ENCODE measurements around the gene NUMB. TPM values are rescaled to one million over a fixed set of nuclear protein-coding genes. Genes with fewer than 3 reads are reported as not detected.
"Not testable (repeated sequence)": the region's sequence is repeated elsewhere in the genome, so short reads cannot be mapped to it uniquely, and the experiment has no call there.

Gene NUMB
- total RNA-seq, 1 donor from 2014 or later: 119 TPM

DNA sequence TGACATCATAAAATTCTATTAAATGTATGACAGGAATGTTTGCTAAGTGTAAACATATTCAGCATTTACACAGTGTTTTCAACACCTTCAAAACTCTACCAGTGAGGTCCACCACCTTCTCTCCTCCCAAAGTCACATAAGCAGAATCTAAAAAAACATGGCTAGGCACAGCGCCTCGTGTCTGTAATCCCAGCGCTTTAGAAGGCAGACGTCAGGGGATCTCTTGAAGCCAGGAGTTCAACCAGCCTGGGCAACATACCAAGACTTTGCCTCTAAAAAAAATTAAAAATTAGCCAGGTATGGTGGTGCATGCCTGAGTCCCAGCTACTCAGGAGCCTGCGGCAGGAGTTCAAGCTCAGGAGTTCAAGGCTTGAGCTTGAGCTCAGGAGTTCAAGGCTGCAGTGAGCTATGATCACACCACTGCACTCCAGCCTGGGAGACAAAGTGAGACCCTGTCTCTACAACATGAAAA is 30.0 kb downstream of the NUMB start:
- ATAC-seq: no peak
- intact Hi-C loops (cut with DNase I): no loop called here

DNA sequence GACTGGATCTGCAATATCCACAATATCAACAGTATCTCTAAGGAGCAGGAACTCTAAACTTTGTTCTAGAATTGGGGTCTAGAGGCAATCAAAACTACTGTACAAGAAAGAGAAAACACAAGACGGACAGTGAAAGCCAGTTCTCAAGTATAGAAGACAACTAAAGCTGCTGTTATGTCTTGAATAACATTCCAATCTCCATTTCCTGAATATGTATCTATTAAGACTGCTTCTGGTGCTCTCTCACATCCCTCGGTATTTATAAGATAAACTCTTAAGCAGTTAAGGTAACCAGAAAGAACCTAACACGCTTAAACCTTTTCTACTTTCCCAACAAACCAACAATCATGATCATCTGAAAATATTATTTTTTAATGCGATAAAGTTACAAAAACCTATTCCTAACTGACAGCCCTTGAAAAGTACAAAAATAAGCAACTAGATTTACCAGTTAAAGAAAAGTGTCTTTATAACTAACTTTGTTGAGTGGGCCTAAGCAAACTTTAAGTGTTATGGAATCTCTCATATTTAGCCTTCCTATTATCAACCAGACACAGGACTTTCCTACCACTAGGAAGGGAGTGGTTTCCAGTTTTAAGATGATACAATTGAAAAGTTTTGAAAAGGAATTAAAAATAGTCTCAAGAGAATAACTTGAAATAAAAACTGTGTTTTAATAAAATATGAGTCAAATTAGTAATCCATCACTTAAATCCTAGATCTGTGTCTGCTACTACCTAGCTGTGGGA is 30.7 kb downstream of the NUMB start:
- no peak for ATAC-seq
- intact Hi-C loops (cut with DNase I): no loop called here
- DNase-seq (ENCODE audit: low spot score): no peak

More for the DNA sequence above, 30.0 kb downstream of the NUMB start:
- no peak for DNase-seq (ENCODE audit: low spot score)

DNA sequence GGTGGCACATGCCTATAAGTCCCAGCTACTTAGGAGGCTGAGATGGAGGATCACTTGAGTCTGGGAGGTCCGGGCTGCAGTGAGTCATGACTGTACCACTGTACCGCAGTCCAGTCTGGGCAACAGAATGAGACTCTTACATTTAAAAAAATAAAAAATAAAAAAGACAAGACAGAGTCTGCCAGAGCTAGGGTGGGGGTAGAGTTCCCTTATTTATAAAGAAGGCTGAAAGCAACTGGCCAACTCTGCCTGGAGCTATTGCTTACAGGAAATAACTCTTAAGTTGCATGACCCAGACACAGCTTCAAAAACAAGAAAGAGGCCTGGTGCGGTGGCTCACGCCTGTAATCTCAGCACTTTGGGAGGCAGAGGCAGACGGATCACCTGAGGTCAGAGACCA is 31.5 kb downstream of the NUMB start:
- intact Hi-C loops (cut with DNase I): no loop called here
- DNase-seq (ENCODE audit: low spot score): no peak
- ATAC-seq: no peak

DNA sequence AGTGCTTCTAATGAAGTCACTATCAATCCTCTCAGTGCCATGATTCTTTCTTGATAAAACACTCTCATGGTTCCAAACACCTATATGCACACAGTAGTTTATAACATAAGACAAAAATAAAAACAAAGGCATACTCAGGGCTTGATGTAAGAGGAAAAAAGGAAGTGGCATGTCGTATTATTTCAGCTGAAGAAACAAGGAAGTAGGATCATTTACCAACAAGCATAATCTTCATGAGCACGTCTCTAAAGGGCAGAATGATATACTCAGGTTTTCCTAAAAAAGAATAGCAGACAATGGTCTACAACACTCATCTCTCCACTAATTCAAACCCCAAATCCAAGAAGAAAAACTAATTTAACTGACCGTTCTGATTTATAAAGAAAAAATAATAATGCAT is 33.9 kb downstream of the NUMB start:
- intact Hi-C loops (cut with DNase I): no loop called here
- no peak for DNase-seq (ENCODE audit: low spot score)
- no peak for ATAC-seq

DNA sequence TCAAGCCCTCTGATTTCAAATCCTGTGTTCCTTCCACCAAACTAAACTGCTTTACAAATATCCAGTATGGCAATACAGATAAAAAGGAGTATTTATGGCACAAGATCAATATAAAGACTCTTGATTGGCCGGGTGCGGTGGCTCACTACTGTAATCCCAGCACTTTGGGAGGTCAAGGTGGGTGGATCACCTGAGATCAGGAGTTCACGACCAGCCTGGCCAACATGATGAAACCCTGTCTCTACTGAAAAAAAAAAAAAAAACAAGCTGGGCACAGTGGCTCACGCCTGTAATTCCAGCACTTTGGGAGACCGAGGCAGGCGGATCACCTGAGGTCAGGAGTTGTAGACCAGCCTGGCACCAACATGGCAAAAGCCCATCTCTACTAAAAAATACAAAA is 35.3 kb downstream of the NUMB start:
- ATAC-seq; DNase-seq (ENCODE audit: low spot score); intact Hi-C loops (cut with DNase I): not testable (repeated sequence)

DNA sequence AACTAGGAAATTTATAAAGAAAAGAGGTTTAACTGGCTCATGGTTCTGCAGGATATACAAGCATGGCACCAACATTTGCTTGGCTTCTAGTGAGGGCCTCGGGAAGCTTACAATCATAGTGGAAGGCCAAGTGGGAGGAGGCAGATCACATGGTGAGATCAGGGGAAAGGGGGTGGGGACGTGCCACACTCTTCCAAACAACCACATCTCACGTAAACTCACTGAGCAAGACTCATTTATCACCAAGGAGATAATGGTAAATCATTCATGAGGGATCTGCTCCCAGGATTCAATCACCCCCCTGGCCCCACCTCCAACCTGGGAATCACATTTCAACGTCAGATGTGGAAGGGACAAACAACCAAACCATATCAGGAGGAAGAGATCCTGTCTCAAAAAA is 35.8 kb downstream of the NUMB start:
- DNase-seq (ENCODE audit: low spot score) (no peak), ATAC-seq (no peak)
- intact Hi-C loops (cut with DNase I): no loop called here

DNA sequence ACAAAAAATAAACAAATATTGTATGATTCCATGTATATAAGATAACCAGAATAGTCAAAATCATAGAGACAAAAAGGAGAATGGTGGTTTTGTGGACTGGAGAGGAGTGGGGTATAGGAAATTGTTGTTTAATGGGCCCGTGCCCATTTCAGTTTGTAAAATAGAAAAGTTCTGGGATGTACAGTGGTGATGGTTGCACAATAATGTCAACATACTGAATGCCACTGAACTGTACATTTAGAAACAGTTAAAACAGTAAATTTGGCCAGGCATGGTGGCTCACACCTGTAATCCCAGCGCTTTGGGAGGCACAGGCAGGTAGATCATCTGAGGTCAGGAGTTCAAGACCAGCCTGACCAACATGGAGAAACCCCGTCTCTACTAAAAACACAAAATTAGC is 40.1 kb downstream of the NUMB start:
- intact Hi-C loops (cut with DNase I): no loop called here
- DNase-seq (ENCODE audit: low spot score): no peak
- no peak for ATAC-seq

DNA sequence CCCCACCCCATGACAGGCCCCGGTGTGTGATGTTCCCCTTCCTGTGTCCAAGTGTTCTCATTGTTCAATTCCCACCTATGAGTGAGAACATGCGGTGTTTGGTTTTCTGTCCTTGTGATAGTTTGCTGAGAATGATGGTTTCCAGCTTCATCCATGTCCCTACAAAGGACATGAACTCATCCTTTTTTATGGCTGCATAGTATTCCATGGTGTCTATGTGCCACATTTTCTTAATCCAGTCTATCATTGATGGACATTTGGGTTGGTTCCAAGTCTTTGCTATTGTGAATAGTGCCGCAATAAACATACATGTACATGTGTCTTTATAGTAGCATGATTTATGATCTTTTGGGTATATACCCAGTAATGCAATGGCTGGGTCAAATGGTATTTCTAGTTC is 52.1 kb downstream of the NUMB start:
- DNase-seq (ENCODE audit: low spot score); ATAC-seq; intact Hi-C loops (cut with DNase I): not testable (repeated sequence)

DNA sequence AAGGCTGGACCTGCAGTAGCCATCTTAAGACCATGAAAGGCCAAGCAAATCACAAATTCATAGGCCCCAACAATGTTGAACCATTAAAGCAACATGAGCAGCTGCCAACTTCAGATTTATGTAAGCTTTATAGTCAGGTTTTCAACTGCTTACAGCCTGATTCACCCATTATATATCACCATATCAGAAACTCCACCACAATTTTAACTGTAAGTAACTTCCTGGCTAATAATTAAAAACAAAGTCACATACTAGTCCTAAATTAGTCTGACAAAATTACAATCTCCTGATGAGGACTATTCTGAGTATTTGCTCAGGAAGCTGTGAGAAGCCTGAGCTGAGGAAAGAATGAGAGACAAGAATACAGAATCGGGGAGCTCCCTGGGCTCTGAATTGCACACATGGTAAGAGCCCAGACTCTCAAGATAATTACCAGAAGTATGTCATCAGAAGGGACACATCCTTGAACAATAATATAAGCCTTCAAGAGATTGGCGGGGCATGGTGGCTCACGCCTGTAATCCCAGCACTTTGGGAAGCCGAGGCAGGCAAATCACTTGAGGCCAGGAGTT is 55.1 kb downstream of the NUMB start:
- intact Hi-C loops (cut with DNase I): no loop called here
- DNase-seq (ENCODE audit: low spot score) (no peak), ATAC-seq (no peak)

DNA sequence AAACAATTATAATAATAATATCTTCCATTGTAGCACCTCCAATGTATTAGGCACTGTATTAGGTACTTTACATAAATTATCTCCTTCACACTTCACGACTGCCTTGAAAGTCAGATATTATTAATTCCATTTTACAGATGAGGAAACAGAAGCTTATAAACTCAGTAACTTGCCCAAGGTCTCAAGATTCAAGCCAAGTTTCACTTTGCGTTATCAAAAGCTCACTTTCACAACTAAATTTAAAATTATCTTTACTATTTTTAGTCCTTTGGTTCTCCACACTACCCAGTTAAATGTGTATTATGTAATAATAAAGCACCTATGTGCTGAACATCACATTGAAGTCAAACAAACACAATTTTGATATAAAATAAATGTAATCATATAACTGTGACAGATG is 55.8 kb downstream of the NUMB start:
- no peak for DNase-seq (ENCODE audit: low spot score)
- ATAC-seq: no peak
- intact Hi-C loops (cut with DNase I): no loop called here

DNA sequence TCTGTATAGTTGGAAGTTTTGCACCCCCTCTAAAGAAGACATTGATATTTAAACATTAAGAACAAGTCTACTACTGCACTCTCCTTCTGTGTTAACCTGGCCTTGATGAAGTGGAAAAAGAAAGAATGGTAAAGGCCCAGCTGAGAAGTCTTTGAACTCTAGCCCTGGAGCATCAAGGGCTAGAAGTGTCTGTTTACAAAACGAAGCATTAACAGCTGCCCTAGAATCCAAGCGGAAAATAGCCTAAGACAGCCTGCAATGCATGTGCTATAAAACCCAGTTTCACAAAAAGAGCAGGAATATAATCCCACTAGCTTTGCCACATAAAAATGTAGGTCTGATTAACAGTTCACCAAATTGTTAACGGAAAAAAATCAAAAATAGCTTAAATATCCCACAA is 60.5 kb downstream of the NUMB start:
- DNase-seq (ENCODE audit: low spot score) (no peak), ATAC-seq (no peak)
- intact Hi-C loops (cut with DNase I): no loop called here

DNA sequence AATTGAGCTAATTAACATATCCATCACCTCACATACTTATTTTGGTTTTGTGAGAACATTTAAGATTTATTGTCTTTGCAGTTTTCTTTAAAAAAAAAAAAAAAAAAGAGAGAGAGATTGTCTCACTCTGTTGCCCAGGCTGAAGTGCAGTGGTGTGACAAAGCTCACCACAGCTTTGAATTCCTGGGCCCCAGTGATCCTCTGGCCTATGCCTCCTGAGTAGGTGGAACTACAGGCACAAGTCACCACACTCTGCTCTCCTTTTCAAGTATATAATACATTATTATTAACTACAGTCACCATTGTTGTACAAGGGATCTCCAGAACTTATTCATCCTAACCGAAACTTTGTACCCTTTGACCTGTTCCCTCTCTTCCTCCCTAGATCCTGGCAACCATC is 64.0 kb downstream of the NUMB start:
- DNase-seq (ENCODE audit: low spot score): no peak
- no peak for ATAC-seq
- intact Hi-C loops (cut with DNase I): no loop called here

DNA sequence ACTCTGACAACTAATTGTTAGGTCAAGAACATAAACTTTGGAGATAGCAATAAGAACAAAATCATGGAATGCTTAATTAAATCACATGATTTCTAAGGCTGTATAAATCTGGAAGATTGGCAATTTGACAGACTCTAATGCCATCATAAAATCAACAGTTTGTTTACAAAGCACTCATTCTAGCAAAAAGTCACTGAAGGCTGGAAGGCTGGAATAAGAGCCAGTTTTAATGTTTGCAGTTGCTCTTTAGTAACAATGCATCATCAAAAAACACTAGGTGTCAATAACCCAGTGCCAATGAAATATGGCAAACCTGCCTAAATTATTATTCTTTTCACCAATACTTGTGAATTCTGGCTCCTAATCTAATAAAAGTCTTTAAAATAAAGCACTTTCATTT is 65.0 kb downstream of the NUMB start:
- intact Hi-C loops (cut with DNase I): no loop called here
- ATAC-seq (no peak), DNase-seq (ENCODE audit: low spot score) (no peak)

DNA sequence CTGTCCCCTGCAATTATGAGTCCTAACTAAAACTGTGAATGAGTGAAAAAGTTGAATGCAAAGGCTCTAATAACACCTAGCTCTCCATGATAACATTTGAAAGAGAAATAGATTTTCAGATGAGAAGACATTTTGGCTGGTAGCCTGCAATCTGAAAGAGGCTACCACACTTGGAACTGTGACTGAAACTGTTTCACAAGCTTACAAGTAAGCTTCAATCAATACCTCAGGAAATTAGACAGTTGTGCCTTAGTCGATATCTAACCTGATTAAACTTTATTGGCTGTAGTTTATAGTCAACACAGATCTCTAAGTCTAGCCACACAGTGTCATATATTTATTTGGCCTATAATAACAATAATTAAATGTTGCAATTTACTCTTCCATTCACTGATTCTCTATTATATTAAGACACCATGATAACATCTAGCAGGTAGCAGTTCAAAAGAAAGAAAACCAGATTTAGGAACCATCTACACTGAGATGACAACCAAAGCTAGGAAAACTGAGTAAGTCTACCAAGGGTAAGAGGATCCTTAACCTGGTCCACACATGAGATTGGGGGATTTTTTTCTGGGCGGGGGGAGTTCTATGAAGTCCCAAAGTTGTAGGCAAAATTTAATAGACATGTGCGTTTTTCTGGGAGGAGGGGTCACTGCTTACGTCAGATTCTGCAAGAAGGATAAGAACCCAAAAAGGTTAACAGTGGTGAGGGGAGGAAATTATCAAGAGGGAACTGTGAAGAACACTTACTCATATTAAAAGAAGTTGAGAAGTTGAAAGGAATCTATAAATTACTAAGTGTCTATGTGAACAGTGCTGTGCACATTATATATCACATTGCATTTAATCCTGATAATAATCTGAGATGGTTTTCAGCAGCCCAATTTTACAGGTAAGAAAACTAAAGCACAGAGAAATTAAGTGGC is 65.8 kb downstream of the NUMB start:
- intact Hi-C loops (cut with DNase I): no loop called here
- DNase-seq (ENCODE audit: low spot score) (no peak), ATAC-seq (no peak)

DNA sequence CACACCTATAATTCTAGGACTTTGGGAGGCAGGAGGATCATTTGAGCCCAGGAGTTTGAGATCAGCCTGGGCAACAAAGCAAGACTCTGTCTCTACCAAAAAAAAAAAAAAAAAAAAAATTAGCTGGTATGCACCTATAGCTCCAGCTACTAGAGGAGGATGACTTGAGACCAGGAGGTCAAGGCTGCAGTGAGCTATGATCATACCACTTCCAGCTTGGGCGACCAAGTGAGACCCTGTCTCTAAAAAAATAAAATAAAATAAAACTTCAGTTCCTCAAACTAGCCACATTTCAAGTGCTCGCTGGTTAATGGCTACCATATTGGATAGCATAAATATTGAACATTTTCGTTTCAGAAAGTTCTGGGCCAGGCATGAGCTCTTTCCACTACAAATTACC is 70.5 kb downstream of the NUMB start:
- intact Hi-C loops (cut with DNase I); ATAC-seq; DNase-seq (ENCODE audit: low spot score): not testable (repeated sequence)

DNA sequence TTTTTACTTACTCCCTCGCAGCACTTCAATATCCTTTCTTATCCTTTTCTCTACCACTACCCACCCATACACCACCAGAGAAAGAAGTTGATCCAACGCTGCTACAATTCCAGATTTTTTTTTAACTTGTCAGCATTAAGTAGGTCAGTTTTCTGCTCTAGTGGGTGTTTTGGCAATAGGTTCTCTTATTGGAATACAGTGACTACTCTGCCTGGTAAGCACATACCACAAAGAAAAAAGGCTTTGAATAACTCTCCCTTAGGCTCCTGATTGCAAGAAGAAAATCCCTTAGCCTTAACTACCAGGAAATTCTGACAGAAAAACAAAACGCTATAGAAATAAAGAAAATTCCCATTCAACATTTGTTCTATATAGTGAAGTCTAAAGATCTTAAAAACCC is 72.0 kb downstream of the NUMB start:
- DNase-seq (ENCODE audit: low spot score) (no peak), ATAC-seq (no peak)
- intact Hi-C loops (cut with DNase I): no loop called here

DNA sequence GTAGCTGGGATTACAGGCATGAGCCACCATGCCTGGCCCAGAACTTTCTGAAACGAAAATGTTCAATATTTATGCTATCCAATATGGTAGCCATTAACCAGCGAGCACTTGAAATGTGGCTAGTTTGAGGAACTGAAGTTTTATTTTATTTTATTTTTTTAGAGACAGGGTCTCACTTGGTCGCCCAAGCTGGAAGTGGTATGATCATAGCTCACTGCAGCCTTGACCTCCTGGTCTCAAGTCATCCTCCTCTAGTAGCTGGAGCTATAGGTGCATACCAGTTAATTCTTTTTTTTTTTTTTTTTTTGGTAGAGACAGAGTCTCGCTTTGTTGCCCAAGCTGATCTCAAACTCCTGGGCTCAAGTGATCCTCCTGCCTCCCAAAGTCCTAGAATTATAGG is 73.3 kb downstream of the NUMB start:
- intact Hi-C loops (cut with DNase I); DNase-seq (ENCODE audit: low spot score); ATAC-seq: not testable (repeated sequence)

DNA sequence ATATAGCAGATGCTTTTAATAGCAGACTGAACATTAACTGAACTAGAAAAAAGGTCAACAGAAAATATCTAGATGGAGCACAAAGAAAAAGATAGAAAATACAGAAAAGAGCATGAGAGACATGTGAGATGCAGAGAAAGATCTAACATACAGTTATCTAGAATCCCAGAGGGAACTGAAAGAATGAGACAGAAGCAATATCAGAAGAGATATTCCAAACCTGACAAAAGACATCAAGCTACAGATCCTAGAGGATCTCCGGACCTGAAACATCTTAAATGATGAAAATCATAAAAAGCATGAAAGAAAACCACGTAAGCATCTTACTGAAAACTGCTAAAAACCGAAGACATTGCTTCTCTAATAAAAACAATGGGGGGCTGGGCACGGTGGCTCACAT is 75.0 kb downstream of the NUMB start:
- intact Hi-C loops (cut with DNase I): no loop called here
- ATAC-seq (no peak), DNase-seq (ENCODE audit: low spot score) (no peak)

DNA sequence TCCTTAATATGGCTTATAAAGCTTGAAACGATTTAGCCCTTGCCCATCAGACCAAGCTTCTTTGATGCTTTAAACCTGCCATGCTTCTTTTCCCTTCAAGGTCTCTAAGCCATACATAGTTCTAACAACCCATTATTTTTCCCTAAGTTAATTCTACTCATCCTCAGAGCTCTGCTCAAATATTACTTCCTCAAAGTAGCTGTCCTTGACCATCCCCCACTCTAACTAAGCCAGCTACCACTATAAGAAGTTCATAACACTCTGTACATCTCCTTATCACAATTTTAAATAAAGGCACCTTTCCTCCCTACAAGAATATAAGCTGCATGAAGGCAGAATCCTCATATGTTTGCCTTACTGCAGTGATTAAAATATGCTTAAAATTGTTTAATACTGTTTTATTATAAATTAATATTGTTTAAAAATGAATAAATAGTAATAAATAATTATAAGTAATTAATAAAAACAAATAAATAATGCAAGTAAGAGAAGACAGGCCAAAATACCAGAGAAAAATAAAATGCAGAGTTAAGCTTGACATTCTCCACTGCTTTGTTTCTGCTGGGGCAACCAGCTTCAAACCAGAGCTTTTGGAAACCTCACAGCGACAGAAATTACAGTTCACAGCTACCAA is 76.8 kb downstream of the NUMB start:
- intact Hi-C loops (cut with DNase I): no loop called here
- ATAC-seq: no peak
- no peak for DNase-seq (ENCODE audit: low spot score)
